Measurements from ENCODE around the gene ITGB6. TPM values are rescaled to one million over a fixed set of nuclear protein-coding genes. Genes with fewer than 3 reads are reported as not detected.

ITGB6 gene
- total and polyA plus RNA-seq, 2 of the 8 experiments (the other 6 are each of a cell fraction or from before 2014, with no cell fraction given): not detected

DNA sequence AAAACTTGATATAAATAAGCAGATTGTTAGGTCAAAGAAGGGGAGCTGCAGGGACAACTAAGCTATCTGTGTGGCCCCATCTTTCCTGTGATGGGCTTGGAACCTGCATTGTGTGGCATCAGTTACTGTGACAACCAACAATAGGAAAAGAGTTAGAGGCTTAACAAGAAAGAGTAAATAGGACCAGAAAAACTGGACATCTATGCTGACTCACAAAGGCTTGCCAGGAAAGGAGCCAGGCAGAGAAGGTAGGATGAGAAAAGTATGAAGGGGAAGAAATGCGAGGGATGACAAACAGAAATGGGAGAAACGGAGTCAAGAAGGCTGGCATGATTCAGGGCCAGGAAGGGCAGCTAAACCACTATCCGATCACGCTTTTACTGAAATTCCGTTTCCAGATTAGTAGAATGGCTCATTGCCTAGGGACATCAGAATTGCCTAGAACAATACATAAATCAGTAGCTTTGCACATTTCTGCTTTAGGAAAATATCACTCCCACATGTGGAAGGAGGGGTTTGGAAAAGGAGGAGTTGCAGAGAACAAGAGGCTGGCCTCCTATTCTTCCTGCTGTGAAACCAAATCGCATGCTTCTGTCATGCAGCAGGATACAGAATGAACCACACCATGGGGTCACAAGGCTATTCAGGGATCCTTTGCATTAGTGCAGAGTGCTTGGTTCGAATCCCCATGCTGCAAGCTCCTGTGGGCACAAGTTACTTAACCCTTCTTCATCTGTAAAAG, 144.9 kb downstream of the ITGB6 start (continued):
- TF ChIP-seq JUN (IDR thresholded peaks at IDR 0.05; ENCODE audit: low read depth, low read length) (no peak), ZNF274 (IDR thresholded peaks at IDR 0.05; ENCODE audit: borderline replicate concordance, extremely low read depth, low read length) (no peak), PHF8 (conservative IDR thresholded peaks at IDR 0.05; ENCODE audit: low read depth, low read length) (no peak), POU5F1 (IDR thresholded peaks at IDR 0.05; ENCODE audit: low read depth, low read length) (peak; percentile 95)
- TF ChIP-seq, protein P1, sequence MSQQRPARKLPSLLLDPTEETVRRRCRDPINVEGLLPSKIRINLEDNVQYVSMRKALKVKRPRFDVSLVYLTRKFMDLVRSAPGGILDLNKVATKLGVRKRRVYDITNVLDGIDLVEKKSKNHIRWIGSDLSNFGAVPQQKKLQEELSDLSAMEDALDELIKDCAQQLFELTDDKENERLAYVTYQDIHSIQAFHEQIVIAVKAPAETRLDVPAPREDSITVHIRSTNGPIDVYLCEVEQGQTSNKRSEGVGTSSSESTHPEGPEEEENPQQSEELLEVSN (IDR thresholded peaks at IDR 0.05): no peak
- TF ChIP-seq, protein P2, sequence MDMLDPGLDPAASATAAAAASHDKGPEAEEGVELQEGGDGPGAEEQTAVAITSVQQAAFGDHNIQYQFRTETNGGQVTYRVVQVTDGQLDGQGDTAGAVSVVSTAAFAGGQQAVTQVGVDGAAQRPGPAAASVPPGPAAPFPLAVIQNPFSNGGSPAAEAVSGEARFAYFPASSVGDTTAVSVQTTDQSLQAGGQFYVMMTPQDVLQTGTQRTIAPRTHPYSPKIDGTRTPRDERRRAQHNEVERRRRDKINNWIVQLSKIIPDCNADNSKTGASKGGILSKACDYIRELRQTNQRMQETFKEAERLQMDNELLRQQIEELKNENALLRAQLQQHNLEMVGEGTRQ (IDR thresholded peaks at IDR 0.05; ENCODE audit: low read length): no peak
- TF ChIP-seq, protein P3, sequence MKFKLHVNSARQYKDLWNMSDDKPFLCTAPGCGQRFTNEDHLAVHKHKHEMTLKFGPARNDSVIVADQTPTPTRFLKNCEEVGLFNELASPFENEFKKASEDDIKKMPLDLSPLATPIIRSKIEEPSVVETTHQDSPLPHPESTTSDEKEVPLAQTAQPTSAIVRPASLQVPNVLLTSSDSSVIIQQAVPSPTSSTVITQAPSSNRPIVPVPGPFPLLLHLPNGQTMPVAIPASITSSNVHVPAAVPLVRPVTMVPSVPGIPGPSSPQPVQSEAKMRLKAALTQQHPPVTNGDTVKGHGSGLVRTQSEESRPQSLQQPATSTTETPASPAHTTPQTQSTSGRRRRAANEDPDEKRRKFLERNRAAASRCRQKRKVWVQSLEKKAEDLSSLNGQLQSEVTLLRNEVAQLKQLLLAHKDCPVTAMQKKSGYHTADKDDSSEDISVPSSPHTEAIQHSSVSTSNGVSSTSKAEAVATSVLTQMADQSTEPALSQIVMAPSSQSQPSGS (IDR thresholded peaks at IDR 0.05; ENCODE audit: low read length): peak; percentile 29; the same call in 1 of the 2 replicates

Data from H1 (cell line).